Stimulated activated CD8-positive, alpha-beta memory T cell treated with anti-CD3 and anti-CD28 coated beads, Interleukin-15, amount 100 ng/mL, for 1 hour (primary cell): ENCODE measurements around the gene APCDD1L.
"Not testable (repeated sequence)": the region's sequence is repeated elsewhere in the genome, so short reads cannot be mapped to it uniquely, and the experiment has no call there.

Experiments
- DNase-seq: peaks from one replicate; pipeline ENCODE4 v3.0.0-alpha.2; 2020; ENCODE audit warnings: low read depth

APCDD1L gene

DNA sequence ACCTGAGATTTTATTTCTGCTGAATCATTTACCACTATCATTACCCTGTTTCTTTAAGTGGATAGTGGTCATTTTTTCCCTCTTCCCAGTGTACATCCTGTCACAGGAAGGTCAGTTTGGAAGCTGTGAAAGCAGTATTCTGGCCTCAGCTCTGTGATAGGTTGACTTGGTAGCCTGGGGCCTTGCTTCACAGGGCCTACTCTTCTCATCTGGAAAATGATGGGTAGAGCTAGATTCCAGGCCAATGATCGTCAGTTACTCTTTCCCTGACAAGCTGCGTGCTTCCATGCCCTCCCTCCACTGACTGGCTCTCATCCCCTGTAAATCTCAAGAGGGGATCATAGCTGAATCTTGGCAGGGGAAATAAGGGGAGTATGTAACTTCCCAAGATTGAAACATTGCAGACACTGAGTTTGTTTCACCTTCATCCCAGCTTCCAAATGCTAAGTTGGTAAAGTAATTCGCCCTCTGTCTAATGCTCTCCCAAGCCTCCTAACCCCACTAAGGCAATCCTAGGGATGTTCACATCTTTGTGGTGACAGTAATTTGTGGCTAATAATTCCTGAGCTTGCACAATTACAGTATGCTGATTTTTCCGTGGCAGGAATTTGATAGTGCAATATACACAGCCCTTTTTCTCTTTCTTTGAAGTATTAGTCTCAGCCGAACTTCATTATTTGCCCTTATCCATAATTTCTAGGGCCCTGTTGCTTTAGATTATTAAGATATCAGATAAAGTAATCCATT lies 75.0 kb downstream of the APCDD1L start:
- DNase-seq, result no peak

DNA sequence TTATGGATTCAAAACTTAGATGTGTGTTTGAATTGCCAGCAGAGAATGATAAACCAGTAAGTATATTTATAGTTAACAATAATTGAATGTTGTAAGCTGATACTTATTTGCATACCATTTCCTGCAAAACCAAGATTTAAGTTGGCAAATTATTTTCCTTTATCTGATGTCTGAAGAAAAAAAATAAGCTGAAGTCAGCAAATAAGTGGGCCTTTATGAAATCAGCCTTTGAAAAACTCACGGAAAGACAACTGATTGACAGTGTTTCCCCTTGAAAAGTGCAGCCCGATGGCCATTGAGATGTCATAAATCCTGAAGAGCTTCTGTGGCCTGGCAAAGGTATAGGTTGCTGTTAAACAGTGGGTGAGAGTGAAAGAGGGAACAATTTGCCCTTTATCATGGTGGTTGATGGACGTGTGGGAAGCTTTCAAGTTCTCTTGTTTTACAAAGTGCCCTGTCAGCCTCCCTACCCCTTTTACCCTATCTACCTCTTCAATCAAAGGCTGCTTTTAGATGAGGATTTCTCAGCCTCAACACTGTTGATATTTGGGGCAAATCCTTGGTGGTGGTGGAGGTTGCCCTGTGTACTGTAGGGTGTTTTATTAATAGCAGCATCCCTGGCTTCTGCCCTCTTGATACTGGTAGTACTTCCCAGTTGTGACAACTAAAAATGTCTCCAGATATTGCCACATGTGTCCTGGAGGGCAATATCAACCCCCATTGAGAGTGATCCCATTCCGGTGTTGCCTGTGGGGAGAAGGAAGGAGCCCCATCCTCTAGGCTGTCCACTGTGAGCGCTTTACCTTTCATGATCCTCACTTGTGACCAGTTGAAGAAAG lies 76.0 kb downstream of the APCDD1L start:
- no peak for DNase-seq

DNA sequence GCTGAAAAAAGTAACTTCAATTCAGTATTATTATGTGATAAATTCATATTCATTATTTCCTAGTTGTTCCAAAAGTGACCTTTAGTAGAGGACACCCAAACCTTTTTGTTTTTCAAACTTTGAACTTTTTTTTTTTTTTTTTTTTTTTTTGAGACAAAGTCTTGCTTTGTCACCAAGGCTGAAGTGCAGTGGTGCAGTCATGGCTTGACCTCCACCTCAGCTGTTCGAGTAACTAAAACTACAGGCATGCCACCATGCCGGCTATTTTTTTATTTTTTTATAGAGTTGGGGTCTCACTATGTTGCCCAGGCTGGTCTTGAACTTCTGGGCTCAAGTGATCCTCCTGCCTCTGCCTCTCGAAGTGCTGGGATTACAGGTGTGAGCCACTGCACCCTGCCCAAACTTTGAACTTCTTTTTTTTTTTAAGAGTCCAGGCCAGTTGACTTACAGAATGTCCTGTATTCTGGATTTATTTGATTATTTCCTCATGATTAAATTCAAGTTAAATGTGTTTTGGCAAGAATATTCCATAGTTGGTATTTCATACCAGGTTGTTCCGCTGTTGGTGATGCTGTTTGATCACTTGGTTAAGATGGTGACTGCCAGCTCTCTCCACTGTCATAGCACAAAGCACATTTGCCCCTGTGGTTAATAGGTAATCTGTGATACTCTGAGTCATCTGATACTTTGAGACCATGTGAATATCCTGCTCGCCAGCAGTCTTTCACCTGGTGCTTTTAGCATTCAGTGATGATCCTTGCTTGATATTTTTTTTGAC lies 78.1 kb downstream of the APCDD1L start:
- no peak for DNase-seq

DNA sequence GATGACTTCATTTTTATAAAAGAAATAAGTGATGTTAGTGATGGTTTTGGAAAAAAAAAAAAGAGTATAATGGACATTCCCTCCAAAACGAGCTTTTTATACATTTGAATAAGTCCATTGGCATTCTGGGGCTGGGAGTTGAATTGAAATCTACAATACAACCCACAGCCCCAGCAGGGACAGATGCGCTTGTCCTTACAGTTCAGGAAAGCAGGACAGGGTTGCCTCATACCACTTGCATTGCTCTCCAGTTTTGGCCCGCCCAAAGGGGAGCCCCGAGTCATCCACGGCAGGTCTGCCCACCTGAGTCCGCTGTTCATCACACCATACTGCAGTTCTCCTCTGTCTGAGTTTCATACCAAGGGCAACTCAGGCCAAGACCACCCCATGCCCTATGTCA lies 80.0 kb downstream of the APCDD1L start:
- DNase-seq, result no peak

DNA sequence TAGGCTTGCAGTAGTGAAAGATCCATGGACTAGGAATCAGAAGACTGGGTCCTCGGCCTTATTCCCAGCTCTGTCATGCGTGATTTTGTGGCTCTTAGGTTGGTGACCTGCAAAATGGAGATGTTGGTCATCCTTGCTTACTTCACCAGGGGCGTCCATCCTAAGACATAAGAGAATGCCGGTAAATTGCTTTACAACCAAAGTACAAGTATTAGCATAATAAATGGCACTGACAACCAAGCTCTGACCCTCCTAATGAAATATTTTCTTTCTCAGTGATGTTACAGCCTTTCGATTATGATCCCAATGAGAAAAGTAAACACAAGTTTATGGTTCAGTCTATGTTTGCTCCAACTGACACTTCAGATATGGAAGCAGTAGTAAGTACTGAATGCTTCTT lies 80.9 kb downstream of the APCDD1L start:
- DNase-seq, result no peak

DNA sequence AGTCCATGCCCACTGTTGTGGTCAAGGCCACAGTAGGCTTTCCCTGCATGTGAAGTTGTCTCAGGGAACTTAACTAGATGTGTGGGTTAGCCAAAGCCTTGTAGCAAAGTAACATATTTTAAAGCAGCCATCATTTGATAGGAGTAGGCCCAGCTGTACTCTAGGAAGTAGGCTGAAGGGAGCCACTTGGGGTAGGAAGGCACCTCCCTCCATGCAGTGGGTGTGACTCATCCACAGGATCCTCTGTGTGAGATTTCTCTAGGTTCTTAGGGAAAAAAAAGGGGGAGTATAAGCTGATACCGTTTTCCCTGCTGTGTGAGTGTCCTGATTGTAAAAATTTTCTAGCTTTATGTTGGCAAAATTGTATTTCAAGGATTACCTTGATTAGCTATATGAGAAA lies 81.4 kb downstream of the APCDD1L start:
- DNase-seq, result no peak

DNA sequence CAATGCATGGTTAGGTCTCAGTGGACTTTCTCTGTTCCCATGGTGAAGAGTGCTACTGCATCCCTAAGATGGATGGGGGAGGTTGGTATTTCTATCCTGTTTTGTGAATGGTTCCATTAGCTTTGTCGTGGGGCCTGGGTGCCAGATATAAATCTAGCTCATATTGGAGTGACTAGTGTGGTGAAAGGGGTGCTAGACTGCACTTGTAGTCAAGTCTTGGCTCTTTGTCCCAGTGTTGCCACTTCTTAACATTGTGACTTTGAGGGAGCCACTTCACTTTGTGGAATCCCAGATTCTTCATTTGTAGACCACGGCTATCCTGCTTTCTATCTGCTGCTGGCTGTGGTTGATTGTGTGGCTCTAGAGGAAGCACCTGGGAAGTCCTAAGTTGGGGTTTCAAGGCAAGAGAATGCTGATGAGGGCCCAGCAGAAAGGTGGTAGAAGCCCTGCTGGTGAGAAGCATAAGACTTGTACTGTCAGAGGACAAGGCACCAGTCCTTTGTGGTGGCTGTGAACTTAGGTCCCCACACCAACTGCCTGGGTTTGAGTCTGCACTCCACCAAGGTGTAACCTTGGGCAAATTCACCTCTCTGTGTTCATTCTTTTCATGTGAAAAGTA lies 82.1 kb downstream of the APCDD1L start:
- no peak for DNase-seq

DNA sequence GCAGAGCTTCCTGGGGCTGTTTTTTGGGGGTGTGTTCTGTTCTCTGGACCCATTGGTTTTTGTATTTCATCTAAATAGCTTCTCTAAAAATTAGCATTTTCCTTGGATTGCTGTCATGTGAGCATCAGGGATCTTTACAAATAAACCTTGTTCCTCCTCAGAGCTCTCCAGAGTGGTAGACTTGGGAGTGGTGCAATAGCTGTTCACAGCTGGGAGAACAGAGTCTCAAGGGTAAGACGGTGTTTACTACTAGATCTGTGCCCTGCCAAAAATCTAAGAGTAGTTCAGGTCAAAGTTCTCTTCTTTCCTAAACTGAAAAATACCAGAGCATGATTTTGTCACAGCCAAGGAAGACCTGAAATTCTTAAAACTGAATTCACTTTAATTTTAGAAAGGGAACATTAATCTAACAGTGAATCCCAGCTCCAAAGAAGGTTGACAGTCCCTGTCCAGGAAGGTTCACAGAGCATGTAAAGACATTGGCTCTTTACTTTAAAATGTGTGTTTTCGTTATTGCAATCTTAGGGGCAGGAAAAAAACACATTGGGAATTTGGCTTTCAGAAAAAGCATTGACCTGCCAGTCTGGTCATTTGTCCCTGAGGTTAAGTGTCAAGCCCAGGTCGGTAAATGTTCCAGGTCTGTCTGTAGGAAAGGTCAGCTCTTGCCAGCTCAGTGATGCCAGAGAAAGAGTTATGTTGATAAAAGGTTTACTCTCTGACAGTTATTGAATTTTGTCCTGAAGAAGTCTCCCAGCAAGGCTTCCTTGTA lies 82.8 kb downstream of the APCDD1L start:
- no peak for DNase-seq

DNA sequence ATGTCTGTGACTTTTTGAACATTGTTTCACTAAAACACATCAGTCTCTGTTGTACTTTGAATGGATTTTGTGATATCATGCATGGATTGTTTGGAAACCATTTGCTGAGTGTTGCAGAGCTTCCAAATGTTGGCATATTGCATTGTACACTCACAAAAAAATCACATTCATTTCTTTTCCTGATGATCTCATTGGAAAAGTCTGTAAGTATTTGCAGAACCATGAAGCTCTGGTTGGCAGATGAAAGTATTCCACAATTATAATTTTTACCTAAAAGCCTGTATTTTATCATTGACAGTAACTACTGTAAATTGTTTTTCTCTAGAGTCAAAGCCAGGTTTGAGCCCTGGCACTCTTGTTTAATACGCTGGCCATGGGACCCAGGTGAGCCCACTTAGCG lies 84.1 kb downstream of the APCDD1L start:
- DNase-seq, result no peak

DNA sequence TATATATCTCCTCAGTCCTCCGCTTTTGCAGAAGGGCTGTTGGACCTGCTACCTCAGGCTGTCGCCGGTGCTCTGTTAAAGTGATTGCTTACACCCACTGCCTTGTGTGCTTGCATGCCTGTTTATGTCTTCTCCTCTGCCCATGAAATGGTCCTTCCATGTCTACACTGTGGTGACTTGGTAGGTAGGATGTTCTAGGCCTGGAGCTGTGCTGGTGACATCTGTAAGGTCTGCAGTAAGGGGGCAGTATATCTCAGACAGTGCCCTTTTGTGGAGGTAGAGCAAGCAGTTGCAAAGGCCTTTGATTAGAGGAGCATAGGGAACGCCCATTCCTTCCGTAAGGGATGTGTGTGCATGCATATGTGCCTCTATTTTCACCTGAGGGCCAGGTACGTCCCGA lies 85.9 kb downstream of the APCDD1L start:
- DNase-seq, result no peak

DNA sequence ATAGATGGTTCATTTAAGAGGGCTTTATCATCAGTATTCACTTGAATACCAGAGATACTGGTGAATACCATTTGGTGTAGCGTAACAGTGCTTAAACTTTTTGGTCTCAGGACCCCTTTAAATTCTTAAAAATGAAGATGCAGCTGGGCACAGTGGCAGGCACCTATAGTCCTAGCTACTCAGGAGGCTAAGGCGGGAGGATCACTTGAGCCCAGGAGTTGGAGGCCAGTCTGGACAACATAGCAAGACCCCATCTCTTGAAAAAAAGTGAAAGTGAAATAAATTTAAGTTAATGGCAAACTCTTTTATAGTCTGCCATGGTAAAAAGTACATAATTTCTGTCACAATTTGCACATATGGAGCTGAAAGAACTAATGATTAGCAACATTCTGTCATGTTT lies 86.8 kb downstream of the APCDD1L start:
- no peak for DNase-seq

DNA sequence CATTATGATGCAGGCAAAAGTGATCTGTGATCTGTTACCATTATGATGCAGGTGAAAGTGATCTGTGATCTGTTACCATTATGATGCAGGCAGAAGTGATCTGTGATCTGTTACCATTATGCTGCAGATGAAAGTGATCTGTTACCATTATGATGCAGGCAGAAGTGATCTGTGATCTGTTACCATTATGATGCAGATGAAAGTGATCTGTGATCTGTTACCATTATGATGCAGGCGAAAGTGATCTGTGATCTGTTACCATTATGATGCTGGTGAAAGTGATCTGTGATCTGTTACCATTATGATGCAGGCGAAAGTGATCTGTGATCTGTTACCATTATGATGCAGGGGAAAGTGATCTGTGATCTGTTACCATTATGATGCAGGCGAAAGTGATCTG lies 87.6 kb downstream of the APCDD1L start:
- DNase-seq, result not testable (repeated sequence)

DNA sequence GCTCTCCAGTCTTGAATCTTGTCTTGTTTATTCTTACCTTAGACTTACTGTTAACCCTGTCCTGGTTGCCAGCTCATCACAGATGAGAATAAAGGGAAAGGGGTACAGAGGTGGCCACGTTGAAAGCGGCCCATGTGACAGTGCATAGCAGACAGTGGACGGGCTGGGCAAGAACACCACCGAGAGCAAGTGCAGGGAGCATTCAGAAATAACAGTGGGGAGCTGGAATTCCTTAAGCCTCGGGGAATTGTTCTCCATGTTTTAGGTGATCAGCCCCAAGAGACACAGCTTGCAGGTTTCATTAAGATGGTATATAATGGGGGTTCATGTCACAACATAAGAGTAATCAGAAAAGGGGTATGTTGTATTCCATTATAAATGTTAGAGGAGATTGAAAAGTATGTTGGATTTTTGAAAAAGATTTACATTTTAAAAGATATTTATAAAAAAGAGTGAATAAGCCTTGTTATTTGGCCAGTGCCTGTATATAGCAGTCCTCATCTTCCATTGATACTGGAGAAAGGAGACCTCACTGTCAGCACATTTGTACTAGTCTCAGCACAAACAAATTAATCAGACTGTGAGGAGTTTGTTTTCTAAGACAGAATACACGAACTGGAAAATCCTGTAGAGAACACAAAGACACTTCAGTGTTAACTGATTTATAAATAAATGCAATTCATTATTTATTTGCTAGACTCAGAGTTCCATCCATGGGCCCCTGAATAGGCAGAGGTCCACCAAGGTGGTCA lies 90.8 kb downstream of the APCDD1L start:
- no peak for DNase-seq

DNA sequence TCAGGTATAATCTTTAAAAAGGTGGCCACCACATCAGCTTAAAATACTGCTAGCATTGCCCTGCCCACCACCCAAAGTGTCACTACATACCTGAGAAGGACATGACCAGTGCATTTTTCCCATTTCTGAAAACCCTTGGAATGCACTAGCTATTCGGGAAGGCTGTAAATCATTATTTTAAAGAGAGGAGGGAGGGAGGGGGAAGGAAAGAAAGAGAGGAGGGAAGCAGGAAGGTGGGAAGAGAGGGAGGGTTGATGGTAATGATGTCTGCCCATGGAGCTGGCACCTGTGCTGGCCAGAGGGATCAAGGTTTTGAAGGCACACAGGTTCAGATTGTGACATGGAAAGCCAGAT lies 93.7 kb downstream of the APCDD1L start:
- no peak for DNase-seq

DNA sequence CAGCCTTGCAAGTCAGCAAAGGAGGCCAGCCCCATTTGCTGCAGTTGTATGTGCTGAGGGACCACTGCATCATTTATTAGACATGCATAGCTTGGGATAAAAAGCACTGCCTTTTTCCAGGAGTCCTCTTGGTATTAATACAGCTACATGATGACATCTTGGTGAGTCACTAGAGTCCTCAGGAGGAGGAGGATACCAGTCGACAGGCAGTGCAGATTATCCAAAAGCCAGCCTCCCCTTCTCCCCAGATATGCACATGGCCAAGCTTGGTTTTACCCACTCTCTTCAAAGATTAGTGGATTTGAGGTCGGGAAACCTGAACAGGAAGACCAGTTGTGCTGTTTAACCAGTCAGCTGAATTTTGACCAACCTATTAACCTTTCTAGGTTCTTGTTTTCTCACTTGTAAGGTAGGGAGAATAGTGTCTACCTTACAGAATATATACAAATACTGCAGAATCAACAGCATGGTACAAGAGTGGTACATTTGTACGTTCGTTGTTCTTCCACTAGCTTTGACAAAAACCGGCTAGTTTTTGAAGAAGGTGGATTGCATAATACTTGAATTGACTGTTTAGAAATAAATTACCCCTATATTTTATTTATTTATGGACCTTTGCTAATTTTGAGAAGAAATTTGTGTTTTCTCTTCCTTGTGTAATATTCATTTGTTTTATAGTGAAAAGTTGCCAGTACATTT lies 94.3 kb downstream of the APCDD1L start:
- DNase-seq, result no peak

DNA sequence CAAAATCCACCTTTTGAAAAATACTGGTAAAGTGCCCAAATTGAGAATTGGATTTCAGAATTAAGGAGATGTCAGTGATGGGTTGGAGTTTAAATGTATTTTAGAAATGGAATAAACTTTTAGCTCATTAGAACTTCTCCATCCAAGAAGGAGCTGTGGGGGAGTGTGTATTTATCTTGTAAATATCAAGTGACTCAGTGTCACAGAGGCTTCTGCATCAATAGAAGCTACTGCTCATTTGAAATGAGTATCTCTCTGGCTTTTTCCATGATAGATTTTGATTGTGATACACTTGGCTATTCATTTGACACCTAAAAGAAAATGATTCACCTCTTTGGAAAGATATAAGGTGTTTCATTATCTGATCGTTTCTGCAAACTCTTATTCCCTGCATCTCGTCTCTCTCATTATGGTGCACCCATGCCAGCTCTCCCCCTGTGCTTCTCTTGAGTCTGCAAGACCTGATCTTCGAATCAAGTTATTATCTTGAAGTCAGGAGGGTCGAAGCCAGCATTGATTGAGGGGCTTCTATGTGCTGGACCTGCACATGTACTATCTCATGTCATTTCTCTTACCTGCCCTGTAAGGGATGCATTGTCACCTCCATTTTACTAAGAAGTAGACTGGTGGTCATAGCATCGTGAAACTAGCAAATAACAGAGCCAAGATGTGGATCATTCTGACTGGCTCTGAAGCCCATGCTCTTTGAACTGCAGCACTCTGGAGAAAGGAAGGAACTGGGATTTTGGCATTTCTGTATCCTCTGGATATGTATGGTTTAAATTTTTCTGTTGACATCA lies 96.0 kb downstream of the APCDD1L start:
- no peak for DNase-seq

DNA sequence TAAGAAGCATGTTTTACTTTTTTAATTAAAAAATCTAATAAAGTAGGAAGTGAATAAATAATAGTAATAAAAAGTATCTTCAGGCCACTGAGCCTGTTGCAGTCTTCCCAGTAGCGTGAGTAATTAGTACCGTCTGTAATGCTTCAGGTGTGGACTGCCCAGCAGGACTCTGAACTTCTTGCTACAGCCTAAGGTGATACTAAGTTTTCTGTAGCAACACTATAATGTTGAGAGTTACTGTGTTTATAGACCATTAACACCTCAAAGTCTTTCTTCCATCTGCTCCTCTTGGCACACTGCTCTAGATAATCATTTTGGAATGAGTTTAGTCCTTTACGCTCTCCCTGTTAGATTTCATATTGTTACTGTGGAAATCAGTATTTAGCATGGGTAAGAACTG lies 97.8 kb downstream of the APCDD1L start:
- DNase-seq, result no peak

DNA sequence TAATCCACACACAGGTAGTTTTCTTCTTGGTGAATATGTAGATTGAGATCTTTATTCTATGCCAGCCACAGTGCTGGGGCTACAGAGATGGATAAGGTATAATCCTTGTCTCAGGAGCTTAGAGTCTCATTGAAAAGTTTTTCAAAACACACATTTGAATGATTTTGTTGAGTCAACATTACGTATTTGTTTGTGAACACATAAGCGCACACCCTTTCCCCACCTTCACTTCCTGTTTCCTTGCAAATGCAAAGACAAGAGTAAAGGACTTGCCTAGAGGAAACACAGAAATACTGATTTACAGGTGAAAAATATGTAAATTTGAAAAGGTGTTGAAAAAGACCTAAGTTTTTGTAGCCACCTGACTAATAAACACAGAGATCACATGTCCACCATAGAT lies 98.4 kb downstream of the APCDD1L start:
- DNase-seq, result no peak

DNA sequence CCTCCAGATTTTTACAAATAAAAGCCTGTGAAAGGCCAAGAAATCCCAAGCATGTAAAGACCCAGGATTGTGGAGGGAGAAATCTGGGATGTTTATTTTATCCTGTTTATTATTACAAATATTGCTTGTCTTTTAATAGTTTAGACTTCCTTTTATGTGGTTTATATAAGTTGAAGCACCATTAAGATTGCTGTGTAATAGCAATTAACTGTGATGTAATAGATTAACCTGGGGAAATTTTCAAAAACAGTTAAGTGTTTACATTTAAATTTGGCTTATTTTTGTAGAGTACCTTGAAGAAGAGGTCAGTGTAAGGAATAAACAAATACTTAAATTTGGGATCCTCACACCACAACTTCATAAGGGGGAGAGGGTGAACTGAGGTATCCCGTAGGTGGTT lies 99.1 kb downstream of the APCDD1L start:
- DNase-seq, result no peak
